Activated T-helper 1 cell treated with anti-CD3 and anti-CD28 coated beads, Interleukin-12 subunit alpha, Interleukin-12 subunit beta, Interleukin-2, Interleukin-4 antibody, amounts not matched to agents 30 ng/mL and 10 ng/mL and 1 ng/mL, durations not matched to agents 14 hours and 24 hours and 36 hours (primary cell): ENCODE results near the gene P2RX4. TPM values are rescaled to one million over a fixed set of nuclear protein-coding genes. Genes with fewer than 3 reads are reported as not detected.
"Not testable (repeated sequence)": the region's sequence is repeated elsewhere in the genome, so short reads cannot be mapped to it uniquely, and the experiment has no call there.

Source experiments
- DNase-seq: peaks from one replicate; pipeline ENCODE4 v3.0.0; 2021; ENCODE audit warnings: low spot score
- H3K27ac Mint-ChIP-seq: one replicate; pipeline ENCODE4 v1.8.0; 2021; ENCODE audit warnings: mild to moderate bottlenecking, mixed read lengths
- H3K27me3 Mint-ChIP-seq: one replicate; pipeline ENCODE4 v1.8.0; 2022; ENCODE audit warnings: mild to moderate bottlenecking, moderate library complexity, mixed read lengths; ENCODE audit not compliant: insufficient read depth
- H3K36me3 Mint-ChIP-seq: one replicate; pipeline ENCODE4 v1.8.0; 2021; ENCODE audit warnings: low read depth, mixed read lengths
- H3K4me1 Mint-ChIP-seq: one replicate; pipeline ENCODE4 v1.8.0; 2021; ENCODE audit warnings: low read depth, mixed read lengths
- H3K4me3 Mint-ChIP-seq: one replicate; pipeline ENCODE4 v1.8.0; 2021; ENCODE audit warnings: mild to moderate bottlenecking, moderate library complexity, mixed read lengths
- H3K9me3 Mint-ChIP-seq: one replicate; pipeline ENCODE4 v1.8.0; 2021; ENCODE audit warnings: mixed read lengths
- intact Hi-C: fragments of 100-400 bp; cut with micrococcal nuclease; formaldehyde crosslinking; loops from one replicate; pipeline ENCODE4 v1.15.1; 2024
- total RNA-seq: library from RNA; stranded (reverse); gene quantifications from 2 replicates; pipeline ENCODE4 v1.2.3, GENCODE V29; 2022

Gene P2RX4
- total RNA-seq, 1 donor from 2014 or later, result 22.8 TPM

GRCh38 chr12:121229826-121230537 lies 20.1 kb downstream of the P2RX4 start:
- H3K27ac Mint-ChIP-seq, result peak overlapping the region; percentile 40
- intact Hi-C loops, result loop anchor here (1.0 kb wide), 2 partner anchors 134 to 170 kb away; no protein-coding TSS in a partner anchor
- H3K36me3 Mint-ChIP-seq, result peaks cover 30% of the 10 kb centered on the region
- DNase-seq, result peak; percentile 40
- H3K27me3 Mint-ChIP-seq, H3K4me3 Mint-ChIP-seq, H3K9me3 Mint-ChIP-seq: not testable (repeated sequence)
- H3K4me1 Mint-ChIP-seq, result peaks cover 18% of the 10 kb centered on the region

DNA sequence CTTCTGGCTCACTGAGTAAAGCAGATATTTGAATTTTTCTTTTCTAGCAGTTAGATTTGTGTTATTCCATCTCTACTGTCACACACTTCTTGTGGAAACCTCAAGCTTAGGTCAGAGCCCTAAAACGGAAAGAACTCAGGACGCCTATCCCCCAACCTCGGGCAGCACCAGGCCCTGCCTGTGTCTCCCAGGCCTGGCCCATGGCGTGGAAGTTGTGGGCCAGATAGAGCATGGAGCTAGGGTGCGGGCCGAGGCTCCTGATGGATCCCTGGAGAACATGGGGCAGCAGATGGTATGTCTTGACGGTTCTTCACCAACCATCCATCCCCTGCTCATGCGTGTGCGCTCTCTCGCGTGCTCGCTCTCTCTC lies 20.6 kb downstream of the P2RX4 start:
- intact Hi-C loops, result loop anchor here (1.0 kb wide), 2 partner anchors 134 to 170 kb away; no protein-coding TSS in a partner anchor
- no peak overlapping the region for H3K27ac Mint-ChIP-seq
- no peaks in the 10 kb centered on the region for H3K27me3 Mint-ChIP-seq
- no peak overlapping the region for H3K4me3 Mint-ChIP-seq
- DNase-seq, result no peak
- H3K4me1 Mint-ChIP-seq, result peaks cover 18% of the 10 kb centered on the region
- H3K36me3 Mint-ChIP-seq, result peaks cover 30% of the 10 kb centered on the region
- no peaks in the 10 kb centered on the region for H3K9me3 Mint-ChIP-seq

DNA sequence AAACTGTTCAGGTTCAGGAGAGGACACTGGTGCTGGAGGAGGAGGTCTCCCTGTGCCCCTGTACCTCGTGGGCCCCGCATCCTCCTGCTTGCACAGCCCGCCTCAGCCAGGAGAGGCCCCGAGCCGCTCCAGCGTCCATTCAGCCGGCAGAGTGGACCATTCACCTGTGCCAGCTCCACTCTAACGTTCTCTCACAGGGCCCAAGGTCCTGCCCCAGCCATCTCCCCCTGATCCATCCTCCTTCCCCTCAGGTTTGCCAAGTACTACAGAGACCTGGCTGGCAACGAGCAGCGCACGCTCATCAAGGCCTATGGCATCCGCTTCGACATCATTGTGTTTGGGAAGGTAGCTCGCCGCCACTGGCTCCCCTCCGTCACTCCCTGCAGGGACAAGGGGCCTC lies 22.2 kb downstream of the P2RX4 start:
- H3K27me3 Mint-ChIP-seq, result no peaks in the 10 kb centered on the region
- H3K27ac Mint-ChIP-seq, result no peak overlapping the region
- DNase-seq, result no peak
- intact Hi-C loops, result no loop called here
- H3K4me1 Mint-ChIP-seq, result peaks cover 12% of the 10 kb centered on the region
- peaks cover 30% of the 10 kb centered on the region for H3K36me3 Mint-ChIP-seq
- no peak overlapping the region for H3K4me3 Mint-ChIP-seq
- H3K9me3 Mint-ChIP-seq, result no peaks in the 10 kb centered on the region

GRCh38 chr12:121232977-121233627 lies 23.2 kb downstream of the P2RX4 start:
- no peaks in the 10 kb centered on the region for H3K27me3 Mint-ChIP-seq
- peaks cover 12% of the 10 kb centered on the region for H3K4me1 Mint-ChIP-seq
- no peaks in the 10 kb centered on the region for H3K9me3 Mint-ChIP-seq
- peaks cover 35% of the 10 kb centered on the region for H3K36me3 Mint-ChIP-seq
- intact Hi-C loops, result no loop called here
- no peak overlapping the region for H3K27ac Mint-ChIP-seq
- no peak overlapping the region for H3K4me3 Mint-ChIP-seq
- DNase-seq, result no peak

DNA sequence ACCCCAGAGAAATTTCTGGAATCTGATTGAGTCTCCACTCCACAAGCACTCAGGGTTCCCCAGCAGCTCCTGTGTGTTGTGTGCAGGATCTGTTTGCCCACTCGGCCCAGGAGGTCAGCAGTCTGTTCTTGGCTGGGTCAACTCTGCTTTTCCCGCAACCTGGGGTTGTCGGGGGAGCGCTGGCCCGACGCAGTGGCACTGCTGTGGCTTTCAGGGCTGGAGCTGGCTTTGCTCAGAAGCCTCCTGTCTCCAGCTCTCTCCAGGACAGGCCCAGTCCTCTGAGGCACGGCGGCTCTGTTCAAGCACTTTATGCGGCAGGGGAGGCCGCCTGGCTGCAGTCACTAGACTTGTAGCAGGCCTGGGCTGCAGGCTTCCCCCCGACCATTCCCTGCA lies 23.7 kb downstream of the P2RX4 start:
- intact Hi-C loops, result no loop called here

DNA sequence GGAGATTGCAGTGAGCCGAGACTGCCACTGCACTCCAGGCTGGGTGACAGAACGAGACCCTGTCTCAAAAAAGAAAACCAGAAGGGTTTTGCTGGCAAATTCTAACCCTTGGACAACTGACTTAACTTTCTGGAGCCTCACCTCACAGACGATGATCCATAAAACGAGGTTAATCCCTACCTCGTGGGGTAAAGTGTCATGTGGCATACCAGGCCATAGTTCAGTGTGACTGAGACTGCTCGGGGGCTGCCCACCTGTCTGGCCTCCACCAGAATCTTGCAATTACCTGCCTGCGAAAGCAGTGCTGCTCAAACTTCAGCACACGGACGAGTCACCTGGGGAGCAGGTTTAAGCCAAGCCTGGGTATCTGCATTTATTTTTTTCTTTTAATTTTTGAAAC lies 26.8 kb downstream of the P2RX4 start:
- intact Hi-C loops, result no loop called here
- peaks cover 30% of the 10 kb centered on the region for H3K4me1 Mint-ChIP-seq
- no peak overlapping the region for H3K4me3 Mint-ChIP-seq
- no peaks in the 10 kb centered on the region for H3K9me3 Mint-ChIP-seq
- DNase-seq, result no peak
- no peak overlapping the region for H3K27ac Mint-ChIP-seq
- peaks cover 28% of the 10 kb centered on the region for H3K36me3 Mint-ChIP-seq
- no peaks in the 10 kb centered on the region for H3K27me3 Mint-ChIP-seq

More for the DNA sequence above, 23.7 kb downstream of the P2RX4 start:
- Mint-ChIP-seq H3K27me3 (no peaks in the 10 kb centered on the region), H3K36me3 (peaks cover 33% of the 10 kb centered on the region), H3K27ac (no peak overlapping the region), H3K4me3 (no peak overlapping the region), H3K9me3 (no peaks in the 10 kb centered on the region), H3K4me1 (peaks cover 12% of the 10 kb centered on the region)
- DNase-seq, result no peak

GRCh38 chr12:121237415-121237814 lies 27.5 kb downstream of the P2RX4 start:
- DNase-seq, result no peak
- Mint-ChIP-seq H3K4me1 (peaks cover 30% of the 10 kb centered on the region), H3K36me3 (peaks cover 28% of the 10 kb centered on the region), H3K27ac (no peak overlapping the region), H3K4me3 (no peak overlapping the region), H3K27me3 (no peaks in the 10 kb centered on the region), H3K9me3 (no peaks in the 10 kb centered on the region)
- intact Hi-C loops, result no loop called here

DNA sequence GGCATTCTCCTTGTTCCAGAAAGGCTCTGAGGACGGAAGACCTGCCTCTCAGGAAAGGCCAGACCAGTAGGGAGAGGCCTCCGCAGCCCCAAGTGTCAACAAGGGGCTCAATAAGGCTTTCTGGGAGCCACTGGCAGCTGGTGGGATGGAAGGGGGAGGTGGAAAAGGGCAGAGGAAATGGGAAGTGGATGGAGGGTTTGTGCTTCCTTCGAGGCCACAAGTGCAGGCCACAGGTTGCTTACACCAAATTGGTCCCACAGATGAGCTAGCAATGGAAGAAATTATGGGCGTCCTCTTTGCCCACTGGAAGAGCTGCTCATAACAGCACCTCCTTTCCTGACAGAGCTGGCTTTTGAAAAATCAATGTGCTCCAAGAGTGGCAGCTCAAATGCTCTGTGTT lies 28.2 kb downstream of the P2RX4 start:
- Mint-ChIP-seq H3K27ac (no peak overlapping the region), H3K27me3 (no peaks in the 10 kb centered on the region), H3K4me3 (no peak overlapping the region), H3K4me1 (peaks cover 30% of the 10 kb centered on the region), H3K36me3 (peaks cover 26% of the 10 kb centered on the region), H3K9me3 (no peaks in the 10 kb centered on the region)
- no peak for DNase-seq
- intact Hi-C loops, result no loop called here

GRCh38 chr12:121238604-121239350 lies 28.8 kb downstream of the P2RX4 start:
- peak overlapping the region; percentile 65 for H3K27ac Mint-ChIP-seq
- H3K4me1 Mint-ChIP-seq, result peaks cover 30% of the 10 kb centered on the region
- no peaks in the 10 kb centered on the region for H3K9me3 Mint-ChIP-seq
- H3K4me3 Mint-ChIP-seq, result no peak overlapping the region
- H3K27me3 Mint-ChIP-seq, result no peaks in the 10 kb centered on the region
- H3K36me3 Mint-ChIP-seq, result peaks cover 33% of the 10 kb centered on the region
- no peak for DNase-seq
- intact Hi-C loops, result no loop called here

GRCh38 chr12:121239351-121240061 lies 29.6 kb downstream of the P2RX4 start:
- DNase-seq, result no peak
- peak overlapping the region; percentile 92 for H3K27ac Mint-ChIP-seq
- H3K36me3 Mint-ChIP-seq, result peaks cover 30% of the 10 kb centered on the region
- H3K4me3 Mint-ChIP-seq, result peak overlapping the region; percentile 73
- H3K27me3 Mint-ChIP-seq, result no peaks in the 10 kb centered on the region
- intact Hi-C loops, result loop anchor here (2.0 to 5.0 kb wide), 2 partner anchors 15 to 58 kb away; partner anchors contain the start of gene CAMKK2
- no peaks in the 10 kb centered on the region for H3K9me3 Mint-ChIP-seq
- peaks cover 30% of the 10 kb centered on the region for H3K4me1 Mint-ChIP-seq

GRCh38 chr12:121240062-121240420 lies 30.1 kb downstream of the P2RX4 start:
- H3K36me3 Mint-ChIP-seq, result peaks cover 27% of the 10 kb centered on the region
- intact Hi-C loops, result loop anchor here (2.0 to 5.0 kb wide), 2 partner anchors 15 to 57 kb away; partner anchors contain the start of gene CAMKK2
- H3K27me3 Mint-ChIP-seq, result no peaks in the 10 kb centered on the region
- peak overlapping the region; percentile 73 for H3K4me3 Mint-ChIP-seq
- peak overlapping the region; percentile 92 for H3K27ac Mint-ChIP-seq
- H3K4me1 Mint-ChIP-seq, result peaks cover 30% of the 10 kb centered on the region
- DNase-seq, result no peak
- H3K9me3 Mint-ChIP-seq, result no peaks in the 10 kb centered on the region

DNA sequence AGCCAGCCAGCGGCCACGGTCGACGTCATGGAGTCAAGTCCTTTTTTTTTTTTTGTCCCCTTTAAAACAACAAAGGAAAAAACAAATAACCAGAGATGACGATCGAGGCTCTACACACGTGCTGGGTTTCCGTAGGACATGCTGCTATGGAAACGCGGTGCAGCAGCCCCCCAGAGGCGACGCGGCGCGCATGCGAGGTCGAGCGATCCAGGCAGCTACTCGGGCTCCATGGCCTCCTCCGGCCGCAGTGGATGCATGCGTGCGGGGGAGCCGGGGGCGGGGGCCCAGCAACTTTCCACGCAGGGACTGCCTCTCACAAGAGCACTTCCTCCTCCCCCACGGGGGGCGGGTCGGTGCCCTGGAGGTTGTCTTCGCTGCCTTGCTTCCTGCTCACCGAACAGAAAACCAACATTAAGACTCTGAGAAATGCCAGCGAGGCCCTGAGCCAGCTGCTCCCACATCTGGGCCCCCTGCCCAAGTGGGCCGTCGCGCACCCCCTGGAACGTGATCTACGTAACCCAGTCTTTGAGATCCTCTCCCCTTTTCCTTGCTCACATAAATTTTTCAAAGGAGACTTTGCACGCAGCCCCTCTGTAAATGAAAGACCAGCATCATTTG lies 30.7 kb downstream of the P2RX4 start:
- Mint-ChIP-seq H3K27ac (peak overlapping the region; percentile 92), H3K4me1 (peaks cover 30% of the 10 kb centered on the region), H3K36me3 (peaks cover 27% of the 10 kb centered on the region), H3K27me3 (no peaks in the 10 kb centered on the region), H3K9me3 (no peaks in the 10 kb centered on the region), H3K4me3 (peak overlapping the region; percentile 73)
- peak; percentile 79 for DNase-seq
- intact Hi-C loops, result loop anchor here (2.0 to 5.0 kb wide), 2 partner anchors 16 to 57 kb away; partner anchors contain the start of gene CAMKK2
